DMS114 treated with DMSO at 0.1 percent for 48 hours (cell line): ENCODE results near the gene ACO2.

Source experiments
- DNase-seq: peaks from one replicate; lab custom pipeline; 2025; ENCODE audit not compliant: unreplicated experiment; lab: John Stamatoyannopoulos, UW

ACO2 gene

DNA sequence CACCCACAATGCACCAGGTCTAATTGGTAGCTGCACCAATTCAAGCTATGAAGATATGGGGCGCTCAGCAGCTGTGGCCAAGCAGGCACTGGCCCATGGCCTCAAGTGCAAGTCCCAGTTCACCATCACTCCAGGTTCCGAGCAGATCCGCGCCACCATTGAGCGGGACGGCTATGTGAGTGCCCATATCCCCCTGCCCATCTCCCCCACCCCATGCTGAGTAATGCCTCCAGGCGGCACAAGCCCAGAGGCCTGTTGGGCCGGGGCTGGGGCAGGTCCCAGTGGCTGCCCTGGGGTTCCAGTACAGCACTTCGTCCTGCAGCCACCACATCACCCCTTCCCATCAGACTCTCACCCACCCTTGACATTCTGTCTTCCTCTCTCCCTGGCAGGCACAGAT, 53.9 kb downstream of the ACO2 start:
- no peak for DNase-seq

DNA sequence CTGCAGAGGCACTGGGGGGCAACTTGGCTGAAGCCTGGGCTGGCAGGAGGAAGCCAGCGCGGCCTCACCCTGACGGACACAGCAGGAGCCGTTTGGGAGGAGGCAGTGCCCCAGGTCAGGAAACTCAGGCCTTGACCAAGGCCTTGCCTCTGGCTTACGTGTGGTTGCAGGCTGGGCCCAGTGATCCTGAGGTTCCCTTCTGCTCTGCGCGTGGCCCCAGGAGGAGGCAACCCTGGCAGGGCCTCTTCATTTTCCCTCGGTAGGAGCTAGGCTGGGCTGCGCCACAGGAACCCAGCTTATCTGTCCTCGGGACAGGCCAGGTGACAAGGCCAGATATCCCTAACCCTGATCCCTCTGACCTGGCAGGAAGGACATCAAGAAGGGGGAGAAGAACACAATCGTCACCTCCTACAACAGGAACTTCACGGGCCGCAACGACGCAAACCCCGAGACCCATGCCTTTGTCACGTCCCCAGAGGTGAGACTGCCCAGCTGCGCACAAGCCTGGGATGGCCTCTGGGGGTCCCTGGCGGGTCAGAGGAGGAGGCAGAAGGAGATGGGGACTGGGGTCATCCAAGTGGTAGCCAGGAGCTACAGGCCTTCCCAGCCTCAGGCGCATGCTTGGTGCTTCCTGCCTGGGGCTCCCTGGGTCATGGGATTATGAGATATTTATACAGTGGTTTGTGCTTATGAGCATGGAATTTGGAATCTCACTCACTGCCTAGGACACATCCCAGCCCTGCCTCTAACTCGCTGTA, 54.7 kb downstream of the ACO2 start:
- no peak for DNase-seq

DNA sequence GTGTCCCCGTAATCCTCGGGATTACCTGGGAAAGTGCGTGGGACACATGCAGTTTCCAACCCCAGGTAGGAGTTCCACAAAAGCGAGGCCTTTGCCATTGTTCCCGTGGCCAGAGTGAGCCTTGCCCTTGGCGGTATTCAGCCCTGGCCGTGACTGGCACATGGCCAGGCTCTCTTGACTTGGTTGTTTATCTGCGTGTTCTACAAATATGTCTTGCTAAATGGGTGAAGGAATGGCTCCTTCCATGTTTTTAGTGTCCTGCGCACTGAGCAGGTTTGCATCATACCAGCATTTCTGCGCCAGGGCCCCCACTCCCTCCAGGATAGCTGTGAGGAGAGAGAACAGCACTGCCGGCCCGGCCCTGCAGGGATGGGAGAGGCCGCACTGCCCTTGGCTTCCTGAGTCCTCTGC, 55.3 kb downstream of the ACO2 start:
- no peak for DNase-seq

DNA sequence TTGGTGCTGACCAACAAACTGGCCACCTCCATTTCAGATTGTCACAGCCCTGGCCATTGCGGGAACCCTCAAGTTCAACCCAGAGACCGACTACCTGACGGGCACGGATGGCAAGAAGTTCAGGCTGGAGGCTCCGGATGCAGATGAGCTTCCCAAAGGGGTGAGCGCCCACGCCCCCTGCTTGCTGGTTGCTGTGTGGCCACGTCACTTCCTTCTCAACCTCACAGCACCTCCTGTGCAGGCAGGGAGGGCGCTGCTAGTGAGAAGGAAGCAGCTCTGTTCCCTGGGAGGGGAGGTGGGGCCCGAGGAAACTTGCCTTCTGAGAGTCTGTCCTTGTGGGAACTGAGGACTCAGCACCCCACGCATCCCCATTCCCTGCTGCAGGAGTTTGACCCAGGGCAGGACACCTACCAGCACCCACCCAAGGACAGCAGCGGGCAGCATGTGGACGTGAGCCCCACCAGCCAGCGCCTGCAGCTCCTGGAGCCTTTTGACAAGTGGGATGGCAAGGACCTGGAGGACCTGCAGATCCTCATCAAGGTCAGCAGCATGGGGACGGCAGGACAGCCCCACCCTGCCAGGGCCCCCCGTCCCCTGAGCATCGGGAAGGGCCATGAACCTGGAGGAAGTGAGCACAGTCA, 56.0 kb downstream of the ACO2 start:
- no peak for DNase-seq

DNA sequence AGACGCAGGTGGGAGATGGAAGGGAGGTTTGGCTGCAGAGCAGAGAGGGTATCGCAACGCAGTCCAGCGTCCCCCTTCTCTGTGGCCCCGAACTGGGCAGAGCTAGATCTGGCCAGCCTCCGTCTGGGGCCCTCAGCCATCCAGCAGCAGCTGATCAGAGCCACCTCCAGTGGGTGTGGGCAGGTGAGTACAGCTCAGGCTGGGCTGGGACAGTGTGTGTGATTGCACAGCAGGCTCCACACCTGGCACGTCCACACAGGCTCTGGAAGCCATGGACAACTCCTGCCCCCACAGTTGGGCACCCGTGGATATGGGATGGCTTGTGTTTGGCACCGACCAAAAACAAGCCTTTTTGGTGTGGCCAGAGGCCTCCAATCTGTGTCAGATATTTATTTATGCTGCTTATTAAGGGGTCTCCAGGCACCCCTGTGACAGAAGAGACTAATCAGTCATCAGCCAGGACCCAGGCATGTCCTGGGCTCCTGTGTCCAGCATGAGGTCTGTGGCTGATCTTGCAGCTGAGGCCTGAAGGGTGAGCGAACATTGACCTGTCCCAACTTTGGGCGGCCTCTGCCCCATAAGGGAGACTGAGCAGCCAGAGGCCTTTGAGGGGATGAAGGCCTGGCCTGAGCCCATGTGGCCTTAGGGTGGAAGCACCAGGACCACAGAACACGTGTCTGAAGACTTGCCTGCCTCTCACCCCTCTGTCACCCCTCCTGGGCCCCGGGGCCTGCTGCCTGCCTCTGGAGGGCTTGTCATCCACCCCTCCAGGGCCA, 56.7 kb downstream of the ACO2 start:
- DNase-seq = no peak

DNA sequence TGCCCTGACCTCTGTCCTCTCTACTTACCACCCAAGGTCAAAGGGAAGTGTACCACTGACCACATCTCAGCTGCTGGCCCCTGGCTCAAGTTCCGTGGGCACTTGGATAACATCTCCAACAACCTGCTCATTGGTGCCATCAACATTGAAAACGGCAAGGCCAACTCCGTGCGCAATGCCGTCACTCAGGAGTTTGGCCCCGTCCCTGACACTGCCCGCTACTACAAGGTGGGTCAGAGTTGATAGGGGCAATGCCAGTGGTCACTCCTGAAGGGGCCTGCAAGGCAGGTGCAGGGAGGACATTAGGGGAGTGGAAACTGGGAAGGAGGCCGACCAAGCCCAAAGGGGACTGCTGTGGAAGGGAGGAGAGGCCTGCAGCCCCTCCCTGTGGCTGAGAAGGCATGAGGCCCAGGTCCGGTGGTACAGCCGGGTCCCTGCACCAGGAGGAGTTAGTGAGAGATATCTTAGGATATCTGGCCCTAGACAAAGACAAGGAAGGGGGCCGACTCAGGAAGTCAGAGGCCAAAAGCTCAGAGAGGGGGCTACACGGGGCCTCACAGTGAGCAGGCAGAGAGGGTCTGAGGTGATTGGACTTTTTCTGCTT, 57.4 kb downstream of the ACO2 start:
- DNase-seq = no peak

DNA sequence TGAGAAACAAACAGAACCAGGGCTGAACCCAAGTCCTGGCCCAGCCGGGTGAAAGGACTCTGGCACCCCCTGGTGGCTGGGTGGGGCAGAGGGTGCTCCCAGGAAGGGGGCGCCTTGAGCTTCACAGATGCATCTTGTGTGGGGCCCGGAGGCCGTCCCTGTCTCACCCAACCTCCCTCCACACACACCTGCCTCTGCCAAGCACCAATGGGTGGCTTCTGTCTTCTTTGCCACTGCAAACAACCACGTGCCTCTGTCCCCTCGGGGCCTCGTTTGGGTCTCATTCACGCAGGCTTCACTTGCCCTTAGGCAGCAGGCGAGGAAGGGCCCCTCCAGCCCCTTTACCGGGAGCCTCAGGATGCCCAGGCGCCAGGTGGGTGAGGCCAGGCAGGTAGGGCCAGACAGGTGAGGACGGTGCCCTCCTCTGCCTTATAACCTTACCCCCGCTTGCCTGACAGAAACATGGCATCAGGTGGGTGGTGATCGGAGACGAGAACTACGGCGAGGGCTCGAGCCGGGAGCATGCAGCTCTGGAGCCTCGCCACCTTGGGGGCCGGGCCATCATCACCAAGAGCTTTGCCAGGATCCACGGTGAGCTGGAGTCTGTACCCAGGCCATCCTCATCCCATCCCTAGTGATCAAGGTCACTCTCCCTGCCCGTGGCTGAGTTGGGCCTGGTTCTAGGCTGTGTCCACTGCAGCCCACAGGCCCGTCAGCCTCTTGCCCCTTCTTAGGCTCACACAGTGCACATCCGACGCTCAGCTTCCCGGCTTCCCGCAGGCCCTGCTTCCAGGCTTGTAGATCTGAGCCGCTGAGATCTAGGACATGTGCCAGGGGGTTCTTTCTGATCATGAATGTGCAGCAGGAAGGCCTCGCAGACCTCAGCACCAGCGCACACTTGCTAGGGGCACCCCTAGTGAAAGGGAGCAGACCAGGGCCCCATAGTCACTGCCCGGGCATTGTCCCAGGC, 58.2 kb downstream of the ACO2 start:
- DNase-seq = no peak

DNA sequence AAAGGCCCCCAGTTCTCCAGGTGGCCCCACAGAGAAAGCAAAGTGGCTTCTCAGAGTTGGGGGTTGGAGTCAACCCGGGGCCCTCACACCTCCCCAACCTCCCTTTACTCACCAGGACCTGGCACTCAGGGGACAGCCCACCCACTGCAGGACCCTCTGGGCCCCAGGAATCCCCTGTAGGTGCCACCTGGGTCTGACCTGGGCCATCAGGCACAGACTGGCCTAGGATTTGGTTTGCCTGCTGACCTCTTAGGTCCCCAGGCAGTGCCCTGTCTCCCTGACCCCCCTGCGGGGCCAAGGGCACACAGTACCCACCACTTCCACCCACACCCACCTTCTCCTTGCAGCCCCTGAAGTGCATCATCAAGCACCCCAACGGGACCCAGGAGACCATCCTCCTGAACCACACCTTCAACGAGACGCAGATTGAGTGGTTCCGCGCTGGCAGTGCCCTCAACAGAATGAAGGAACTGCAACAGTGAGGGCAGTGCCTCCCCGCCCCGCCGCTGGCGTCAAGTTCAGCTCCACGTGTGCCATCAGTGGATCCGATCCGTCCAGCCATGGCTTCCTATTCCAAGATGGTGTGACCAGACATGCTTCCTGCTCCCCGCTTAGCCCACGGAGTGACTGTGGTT, 59.3 kb downstream of the ACO2 start:
- DNase-seq = no peak

DNA sequence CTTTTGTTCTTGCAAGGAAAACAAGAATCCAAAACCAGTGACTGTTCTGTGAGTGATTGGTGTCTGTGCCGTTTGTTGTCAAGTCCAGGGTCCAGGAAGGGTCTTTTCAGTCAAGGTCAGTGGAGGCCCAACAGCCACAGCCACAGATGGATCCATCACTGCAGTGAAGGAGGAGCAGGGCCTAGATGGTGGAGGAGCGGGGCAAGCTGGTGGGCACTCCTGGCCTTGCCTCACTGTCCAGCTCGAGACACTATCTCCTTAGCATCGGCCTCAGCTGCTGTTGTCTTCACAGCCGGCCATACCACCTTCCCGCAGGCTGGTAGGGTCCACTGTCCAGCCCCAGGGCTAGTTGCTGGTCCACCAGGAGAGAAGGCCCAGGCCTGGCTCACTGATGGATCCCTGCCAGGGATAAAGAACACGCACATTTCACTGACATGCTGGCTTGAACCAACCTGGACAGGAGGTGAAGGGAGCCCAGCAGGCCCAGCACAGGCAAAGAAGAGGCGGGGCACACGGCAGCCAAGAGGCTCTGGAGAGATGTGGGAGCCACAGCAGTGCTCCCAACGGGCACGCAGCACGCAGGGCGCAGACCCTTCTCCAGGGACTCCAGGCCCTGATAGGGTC, 60.1 kb downstream of the ACO2 start:
- DNase-seq = no peak

DNA sequence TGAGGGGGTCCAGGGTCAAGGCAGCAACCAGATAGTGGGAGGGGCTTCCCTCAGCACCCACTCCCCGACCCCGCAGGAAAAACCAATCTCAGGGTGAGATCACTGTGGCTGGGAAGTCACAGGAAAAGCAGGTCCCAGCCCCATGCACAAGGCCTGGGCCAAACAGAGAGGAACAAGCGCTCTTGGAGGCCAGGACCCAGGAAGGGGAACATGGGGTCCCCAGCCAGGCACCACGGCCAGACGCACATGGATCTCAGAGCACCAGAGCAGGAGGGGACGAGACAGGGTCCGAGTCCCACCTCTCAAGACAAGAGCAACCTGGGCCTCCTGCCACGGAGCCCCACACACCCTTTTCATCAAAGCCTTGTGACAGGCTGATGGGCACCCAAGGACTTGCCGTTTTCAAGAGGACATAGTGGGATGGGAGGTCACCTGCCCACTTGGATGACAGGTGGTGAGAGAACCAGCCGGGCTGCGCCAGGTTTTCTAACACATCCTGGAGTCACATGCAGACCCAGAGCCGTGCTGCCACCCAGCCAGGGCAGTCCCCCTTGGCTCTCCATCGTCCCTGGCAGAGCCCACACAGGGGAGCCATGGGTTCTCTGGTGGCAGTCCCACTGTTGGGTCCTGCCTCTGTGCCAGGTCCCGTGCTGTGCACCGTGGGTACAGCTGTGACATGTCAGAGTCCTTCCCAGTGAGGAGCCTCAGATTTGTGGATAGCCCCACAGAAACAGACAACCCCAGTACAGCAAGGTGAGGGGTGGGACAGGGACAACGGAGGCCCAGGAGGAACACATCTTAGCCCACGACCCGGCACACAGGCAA, 62.2 kb downstream of the ACO2 start:
- no peak for DNase-seq

DNA sequence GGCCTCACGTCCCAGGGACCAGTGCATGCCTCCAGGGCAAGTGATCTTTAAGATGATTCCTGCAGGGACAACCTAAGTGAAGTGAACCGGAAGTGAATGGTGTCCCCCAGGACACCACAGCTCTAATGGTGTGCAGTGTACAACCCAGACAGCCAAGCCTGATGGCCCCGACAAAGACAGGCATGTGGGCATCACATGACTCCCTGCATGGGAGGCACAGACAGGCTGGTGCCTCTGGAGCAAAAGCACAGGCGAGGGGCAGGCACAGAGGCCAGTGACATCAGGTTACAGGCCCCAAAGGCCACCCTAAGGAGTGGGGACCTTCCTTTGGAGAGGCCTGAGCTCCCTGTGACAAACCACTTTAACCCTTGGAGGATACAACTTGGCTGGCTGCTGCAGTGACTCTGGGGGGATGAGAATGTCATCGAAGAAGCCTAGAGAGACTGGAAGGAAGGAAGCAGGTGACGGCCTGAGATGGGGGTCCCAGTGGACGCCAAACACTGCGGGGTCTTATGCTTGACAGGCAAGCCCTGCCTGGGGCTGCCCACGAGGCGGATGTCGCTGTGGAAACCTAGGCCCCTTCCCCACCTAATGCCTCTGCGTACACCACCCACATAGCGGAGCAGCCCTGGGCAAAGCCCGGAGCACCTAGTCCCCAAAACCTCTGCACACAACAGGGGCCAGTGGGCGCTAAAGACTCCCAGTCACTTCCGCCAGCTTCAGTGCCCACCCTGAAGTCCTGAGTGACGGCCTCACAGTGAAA, 63.0 kb downstream of the ACO2 start:
- no peak for DNase-seq

DNA sequence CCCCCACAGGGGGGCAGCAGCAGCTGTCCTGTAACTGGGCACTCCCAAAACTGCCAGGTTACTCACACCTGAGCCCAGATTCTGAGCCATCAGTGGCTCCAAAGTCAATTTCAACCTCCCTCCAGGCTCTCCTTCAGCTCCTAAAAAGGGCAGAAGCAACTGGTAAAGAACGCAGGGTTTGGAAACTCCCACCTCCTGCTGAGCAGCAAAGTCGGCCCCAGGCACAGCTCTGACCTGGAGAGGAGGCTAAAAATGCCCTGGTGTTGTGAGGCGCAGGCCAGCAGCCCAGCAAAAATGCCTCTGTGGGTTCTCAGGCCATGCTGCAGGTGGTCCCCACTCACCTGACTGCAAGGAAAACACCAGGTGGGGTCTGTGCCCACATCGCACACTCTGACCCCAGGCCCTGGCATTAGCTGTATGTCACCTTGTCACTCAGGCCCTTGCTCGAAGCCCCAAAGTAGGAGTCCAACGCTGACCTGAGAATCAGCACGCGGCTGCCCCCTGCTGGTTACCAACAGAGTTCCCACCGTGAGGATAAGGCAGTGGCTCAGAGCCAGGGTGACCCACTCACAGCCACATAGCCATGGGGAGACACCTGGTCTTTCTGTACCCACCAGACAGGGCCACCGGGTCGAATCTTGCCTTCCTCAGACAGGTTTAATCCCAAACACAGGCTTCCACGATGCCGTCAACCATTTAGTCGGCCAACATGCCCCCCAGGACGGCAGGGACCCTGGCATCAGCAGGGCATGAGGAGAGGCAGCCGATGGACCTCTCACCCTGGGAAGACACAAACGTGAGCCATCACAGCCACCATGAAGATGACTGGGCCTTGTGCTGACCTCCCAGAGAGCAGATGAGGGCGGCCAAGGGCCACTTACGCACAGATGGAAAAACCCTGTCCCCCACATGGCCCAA, 64.2 kb downstream of the ACO2 start:
- DNase-seq = no peak

DNA sequence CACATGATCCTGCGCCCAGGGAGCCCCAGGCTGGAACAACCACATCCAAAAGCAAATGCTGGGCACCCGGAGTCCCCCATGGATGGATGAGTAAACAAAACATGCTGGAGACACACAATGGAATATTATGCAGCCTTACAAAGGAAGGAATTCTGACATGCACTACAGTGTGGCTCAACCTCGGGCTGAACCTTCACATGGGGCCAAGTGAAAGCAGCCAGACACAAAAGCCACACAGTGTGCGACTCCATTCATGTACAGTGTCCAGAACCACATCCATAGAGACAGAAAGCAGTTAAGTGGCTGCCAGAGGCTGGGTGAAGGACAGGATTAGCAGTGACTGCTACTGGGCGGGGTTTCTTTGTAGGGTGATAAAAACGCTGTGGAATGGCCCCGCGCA, 65.3 kb downstream of the ACO2 start:
- DNase-seq = no peak

DNA sequence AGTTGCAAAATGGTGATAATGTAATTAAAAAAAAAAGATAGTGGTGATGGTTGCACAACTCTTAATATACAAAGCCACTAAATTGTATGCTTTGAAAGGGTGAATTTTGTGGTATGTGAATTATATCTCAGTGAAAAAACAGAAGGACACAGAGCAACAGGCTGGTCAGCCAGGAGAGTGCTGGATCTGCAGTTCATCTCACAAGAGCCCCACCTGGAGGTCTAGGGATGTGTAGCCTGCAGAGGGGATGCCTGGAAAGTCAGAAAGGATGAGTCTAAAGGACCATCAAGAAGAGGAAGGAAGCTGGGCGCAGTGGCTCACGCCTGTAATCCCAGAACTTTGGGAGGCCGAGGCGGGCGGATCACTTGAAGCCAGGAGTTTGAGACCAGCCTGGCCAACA, 66.3 kb downstream of the ACO2 start:
- no peak for DNase-seq

DNA sequence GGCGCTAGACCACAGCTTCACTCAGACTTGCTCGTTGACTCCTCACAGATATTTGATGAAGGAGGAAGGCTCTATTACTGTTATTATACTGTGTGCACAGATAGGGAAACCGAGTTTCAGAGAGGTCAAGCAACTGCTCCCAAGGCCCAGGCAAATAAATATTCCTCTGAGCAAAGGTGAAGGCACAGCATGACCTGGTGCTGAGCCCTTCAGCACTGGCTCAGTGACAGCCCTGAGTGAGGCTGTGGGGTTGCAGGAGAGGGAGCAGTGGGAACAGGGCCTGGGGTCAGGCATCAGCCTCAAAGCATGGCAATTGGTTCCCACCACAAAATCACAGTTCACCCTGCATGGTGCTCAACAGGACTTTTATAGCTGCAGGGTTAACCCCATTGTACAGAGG, 68.3 kb downstream of the ACO2 start:
- no peak for DNase-seq

DNA sequence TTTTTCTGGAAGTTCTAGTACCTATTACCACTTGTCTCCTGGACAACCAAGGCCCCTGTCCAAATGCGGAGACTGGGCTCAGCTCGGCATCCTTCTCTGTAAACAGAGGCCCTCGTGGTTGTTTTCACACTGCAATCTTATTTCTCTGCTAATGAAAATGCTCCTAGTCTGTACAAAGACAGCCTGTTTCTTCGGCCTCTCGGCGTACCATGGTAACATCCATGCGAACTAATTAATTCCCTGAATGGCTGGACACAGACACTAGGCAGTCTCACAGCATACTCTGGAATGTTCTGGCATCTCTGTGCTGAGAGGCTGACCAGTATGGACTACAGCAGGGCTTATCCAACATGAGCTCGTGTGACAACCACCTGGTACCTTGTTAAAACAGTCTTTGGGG, 69.7 kb downstream of the ACO2 start:
- no peak for DNase-seq
